HCT116 (cell line): ENCODE data around the gene CCL18. TPM values are rescaled to one million over a fixed set of nuclear protein-coding genes. Genes with fewer than 3 reads are reported as not detected.

ENCODE experiments used
- ATAC-seq: fragments of 200-7000 bp; cut with Tn5 transposase; 2 replicates; pipeline ENCODE4 v1.9.1; 2020; ENCODE audit warnings: mild to moderate bottlenecking, moderate library complexity
- BruUV-seq: library from RNA; stranded (reverse); fragments of 400-500 nt; replicated peaks from 2 replicates; lab custom pipeline; 2021; lab: Mats Ljungman, UMichigan
- CTCF ChIA-PET: fragments of 300-600 bp; sonication (Branson Sonifier 250); formaldehyde crosslinking; loops from one replicate; lab custom pipeline; 2021; ENCODE audit warnings: antibody characterized with exemption; lab: Charles Lee
- POLR2A ChIA-PET: fragments of 300-600, 350-600 bp; sonication (Branson Sonifier 250); formaldehyde crosslinking; loops from one replicate; lab custom pipeline; 2021; ENCODE audit warnings: antibody characterized with exemption; lab: Charles Lee
- RAD21 ChIA-PET, 2 experiments: fragments of 300-600 bp; sonication (Branson Sonifier 250); formaldehyde crosslinking; loops; one replicate each; lab custom pipeline; 2023; ENCODE audit warnings: low total read pairs in 2 of 2; ENCODE audit not compliant: uncharacterized antibody in 2 of 2, unreplicated experiment in 2 of 2, low non-redundant PET in 1 of 2; lab: Charles Lee
- DNase-seq: peaks from one replicate; pipeline ENCODE4 v3.0.0-alpha.2; 2010; ENCODE audit warnings: low read depth, low spot score
- H2AFZ ChIP-seq: fragments of 200-600 bp; shearing (Covaris generic), sonication (generic); 2 replicates; pipeline ENCODE4 v1.6.1; 2017; ENCODE audit warnings: low read depth, mixed run types, mixed read lengths, antibody characterized with exemption, low read length; ENCODE audit not compliant: poor library complexity, severe bottlenecking
- H3K27ac ChIP-seq: 2 replicates; pipeline ENCODE4 v1.5.1; 2012; ENCODE audit warnings: low read depth, low read length
- H3K27me3 ChIP-seq: fragments of 200-600 bp; sonication (generic); 2 replicates; pipeline ENCODE4 v1.6.1; 2016; ENCODE audit warnings: mixed run types, low read length, mixed read lengths; ENCODE audit not compliant: insufficient read depth
- H3K36me3 ChIP-seq, 2 experiments: fragments of 200-500 bp in 1 of 2; fragments of 200-600 bp in 1 of 2; sonication (Bioruptor generic) in 1 of 2; sonication (generic) in 1 of 2; 2 replicates each; pipeline versions ENCODE4 v1.5.1 to v1.6.1; 2014 to 2016; ENCODE audit warnings: low read length in 2 of 2, inconsistent platforms in 1 of 2, mixed read lengths in 1 of 2, mixed run types in 1 of 2; ENCODE audit not compliant: insufficient read depth in 2 of 2, control insufficient read depth in 1 of 2
- H3K4me1 ChIP-seq, 2 experiments: fragments of 200-600 bp in 1 of 2; sonication (generic) in 1 of 2; 2 replicates each; pipeline versions ENCODE4 v1.5.1 to v1.6.1; 2012 to 2017; ENCODE audit warnings: low read length in 2 of 2, inconsistent platforms in 1 of 2, mild to moderate bottlenecking in 1 of 2, mixed read lengths in 1 of 2, mixed run types in 1 of 2, moderate library complexity in 1 of 2; ENCODE audit not compliant: insufficient read depth in 2 of 2, control insufficient read depth in 1 of 2
- H3K4me2 ChIP-seq: fragments of 200-600 bp; sonication (generic); 2 replicates; pipeline ENCODE4 v1.6.1; 2017; ENCODE audit warnings: mixed run types, low read length, mixed read lengths
- H3K4me3 ChIP-seq, 2 experiments: fragments of 200-600 bp in 1 of 2; sonication (generic) in 1 of 2; replicated peaks in 1 of 2; 2 replicates each; pipeline ENCODE4 v1.5.1; 2011 to 2016; ENCODE audit warnings: low read length in 2 of 2, control low read depth in 1 of 2, low read depth in 1 of 2, mild to moderate bottlenecking in 1 of 2, mixed read lengths in 1 of 2, mixed run types in 1 of 2
- H3K79me2 ChIP-seq: fragments of 200-600 bp; sonication (generic); 2 replicates; pipeline ENCODE4 v1.6.1; 2017; ENCODE audit warnings: mild to moderate bottlenecking, mixed run types, low read length, moderate library complexity, mixed read lengths; ENCODE audit not compliant: insufficient read depth
- H3K9ac ChIP-seq: fragments of 200-600 bp; sonication (generic); 2 replicates; pipeline ENCODE4 v1.6.1; 2016; ENCODE audit warnings: low read length, mixed read lengths
- H3K9me2 ChIP-seq: fragments of 200-600 bp; sonication (generic), shearing (Covaris generic); 2 replicates; pipeline ENCODE4 v1.6.1; 2017; ENCODE audit warnings: mixed run types, mild to moderate bottlenecking, moderate library complexity; ENCODE audit not compliant: insufficient read depth
- H3K9me3 ChIP-seq, 2 experiments: fragments of 200-500 bp in 1 of 2; fragments of 200-600 bp in 1 of 2; sonication (Bioruptor generic) in 1 of 2; sonication (generic) in 1 of 2; 2 replicates each; pipeline ENCODE4 v1.6.1; 2014 to 2017; ENCODE audit warnings: low read length in 2 of 2, mixed read lengths in 2 of 2, inconsistent platforms in 1 of 2, low read depth in 1 of 2, mild to moderate bottlenecking in 1 of 2, mixed run types in 1 of 2, moderate library complexity in 1 of 2; ENCODE audit not compliant: control insufficient read depth in 1 of 2, insufficient read depth in 1 of 2
- H4K20me1 ChIP-seq: fragments of 200-600 bp; sonication (generic), shearing (Covaris generic); 2 replicates; pipeline ENCODE4 v1.6.1; 2017; ENCODE audit warnings: mixed run types, mild to moderate bottlenecking, moderate library complexity; ENCODE audit not compliant: insufficient read depth
- CBX3 ChIP-seq: IDR thresholded peaks from 2 replicates; pipeline ENCODE4 v1.6.1; 2012; ENCODE audit warnings: low read depth
- CEBPB ChIP-seq: IDR thresholded peaks from 2 replicates; pipeline ENCODE4 v1.6.1; 2012; ENCODE audit warnings: low read depth
- JUND ChIP-seq: IDR thresholded peaks from 2 replicates; pipeline ENCODE4 v1.6.1; 2012
- POLR2A ChIP-seq: IDR thresholded peaks from 2 replicates; pipeline ENCODE4 v1.7.0; 2011; ENCODE audit warnings: borderline replicate concordance; ENCODE audit not compliant: insufficient read depth, insufficient read length; ENCODE audit errors: extremely low read depth
- RAD21 ChIP-seq: IDR thresholded peaks from 2 replicates; pipeline ENCODE4 v1.6.1; 2012; ENCODE audit warnings: low read depth, mild to moderate bottlenecking
- SIN3A ChIP-seq: IDR thresholded peaks from 2 replicates; pipeline ENCODE4 v1.6.1; 2012; ENCODE audit warnings: low read depth
- SP1 ChIP-seq: IDR thresholded peaks from 2 replicates; pipeline ENCODE4 v1.6.1; 2012; ENCODE audit warnings: low read depth
- SRF ChIP-seq: IDR thresholded peaks from 2 replicates; pipeline ENCODE4 v1.6.1; 2012; ENCODE audit warnings: low read depth
- TCF7L2 ChIP-seq: IDR thresholded peaks from 2 replicates; pipeline ENCODE4 v1.7.0; 2011; ENCODE audit warnings: borderline replicate concordance, inconsistent platforms; ENCODE audit not compliant: insufficient read depth, insufficient read length; ENCODE audit errors: extremely low read depth
- YY1 ChIP-seq: IDR thresholded peaks from 2 replicates; pipeline ENCODE4 v1.6.1; 2011; ENCODE audit warnings: low read length, low read depth, moderate library complexity, mild to moderate bottlenecking; ENCODE audit not compliant: insufficient replicate concordance; ENCODE audit errors: extremely low read depth
- intact Hi-C: fragments of 100-400 bp; cut with micrococcal nuclease; formaldehyde crosslinking; loops from 2 replicates; pipeline ENCODE4 v1.10.0; 2022
- total RNA-seq: library from RNA; stranded (reverse); gene quantifications from one replicate; pipeline ENCODE4 v1.2.1, GENCODE V29; 2021; ENCODE audit not compliant: unreplicated experiment
- TF ChIP-seq, protein P1 (sequence below): IDR thresholded peaks from 2 replicates; pipeline ENCODE4 v1.6.1; 2012
- TF ChIP-seq, protein P2 (sequence below): IDR thresholded peaks from 2 replicates; pipeline ENCODE4 v1.6.1; 2012; ENCODE audit warnings: low read depth
- TF ChIP-seq, protein P3 (sequence below): IDR thresholded peaks from 2 replicates; pipeline ENCODE4 v1.6.1; 2012

The CCL18 gene
- total RNA-seq, 1 experiment from 2014 or later = not detected

DNA sequence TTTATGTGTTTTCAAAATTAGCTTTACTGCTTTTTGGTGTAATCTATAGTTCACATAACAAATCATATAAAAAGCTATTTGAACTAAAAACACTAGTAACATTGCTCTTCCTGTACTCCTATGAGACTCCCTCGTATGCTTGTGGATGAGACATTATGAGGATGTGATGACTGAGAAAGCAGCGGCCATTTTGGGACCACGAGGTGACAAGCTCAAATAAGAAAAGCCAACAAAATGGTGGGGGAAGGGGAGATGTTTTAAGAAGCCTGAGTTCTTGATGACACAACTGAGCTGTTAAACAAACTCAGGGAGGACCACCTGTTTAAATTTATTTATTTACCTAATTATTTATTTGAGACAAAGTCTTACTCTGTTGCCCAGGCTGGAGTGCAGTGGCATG is 4.5 kb downstream of the CCL18 start:
- no peaks in the 10 kb centered on the region for H4K20me1 ChIP-seq
- ATAC-seq (no peak), DNase-seq (no peak)
- no peak overlapping the region for H3K9ac ChIP-seq
- no peak overlapping the region for H3K27ac ChIP-seq
- H2AFZ ChIP-seq = no peak overlapping the region
- ChIA-PET CTCF (interaction anchor here (1.4 kb wide), 1 partner anchor 80 kb away, joined by 5 read pairs; no protein-coding TSS in a partner anchor), RAD21 (no interaction called here), POLR2A (no interaction called here)
- H3K79me2 ChIP-seq = no peaks in the 10 kb centered on the region
- no peaks in the 10 kb centered on the region for H3K9me3 ChIP-seq
- TF ChIP-seq CBX3 = no peak
- TF ChIP-seq YY1 = peak; percentile 20
- intact Hi-C loops = no loop called here
- BruUV-seq = no TSS peak
- no peaks in the 10 kb centered on the region; the same call in 1 of the 2 replicates for H3K27me3 ChIP-seq
- H3K4me2 ChIP-seq = no peak overlapping the region
- H3K4me3 ChIP-seq = no peak overlapping the region
- peaks cover 3% of the 10 kb centered on the region; the same call in 1 of the 2 replicates for H3K9me2 ChIP-seq
- H3K36me3 ChIP-seq = no peaks in the 10 kb centered on the region
- no peaks in the 10 kb centered on the region for H3K4me1 ChIP-seq

DNA sequence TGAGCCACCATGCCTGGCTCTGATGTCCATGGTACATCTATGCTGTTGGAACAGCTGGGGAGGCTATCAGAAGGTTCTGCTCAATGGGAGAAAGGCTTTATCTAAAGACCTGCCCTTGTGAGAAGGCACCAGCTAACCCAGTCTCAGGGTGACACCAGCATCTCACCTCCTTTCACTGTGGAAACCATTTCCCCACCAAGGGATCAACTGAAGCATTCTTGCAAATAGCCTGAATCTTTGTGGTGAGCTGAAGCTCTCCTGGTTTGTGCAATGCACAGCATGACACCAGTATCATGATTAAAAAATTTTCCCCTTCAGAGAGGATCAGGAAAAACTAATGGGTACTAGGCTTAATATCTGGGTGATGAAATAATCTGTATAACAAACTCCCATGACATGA is 5.1 kb downstream of the CCL18 start:
- ChIA-PET POLR2A (no interaction called here), RAD21 (no interaction called here), CTCF (interaction anchor here (1.4 kb wide), 1 partner anchor 79 kb away, joined by 5 read pairs; no protein-coding TSS in a partner anchor)
- Histone ChIP-seq H4K20me1 (no peaks in the 10 kb centered on the region), H3K9me3 (no peaks in the 10 kb centered on the region), H3K36me3 (no peaks in the 10 kb centered on the region), H3K4me2 (no peak overlapping the region), H3K79me2 (no peaks in the 10 kb centered on the region), H3K9me2 (peaks cover 3% of the 10 kb centered on the region; the same call in 1 of the 2 replicates), H3K4me3 (no peak overlapping the region), H3K27ac (no peak overlapping the region), H3K4me1 (no peaks in the 10 kb centered on the region), H2AFZ (no peak overlapping the region), H3K27me3 (no peaks in the 10 kb centered on the region; the same call in 1 of the 2 replicates), H3K9ac (no peak overlapping the region)
- ATAC-seq = no peak
- TF ChIP-seq YY1 = no peak
- TF ChIP-seq SP1 = no peak
- TF ChIP-seq POLR2A = no peak
- TF ChIP-seq TCF7L2 = no peak
- TF ChIP-seq, protein P1, sequence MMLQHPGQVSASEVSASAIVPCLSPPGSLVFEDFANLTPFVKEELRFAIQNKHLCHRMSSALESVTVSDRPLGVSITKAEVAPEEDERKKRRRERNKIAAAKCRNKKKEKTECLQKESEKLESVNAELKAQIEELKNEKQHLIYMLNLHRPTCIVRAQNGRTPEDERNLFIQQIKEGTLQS = no peak
- no peak for TF ChIP-seq SRF
- TF ChIP-seq, protein P2, sequence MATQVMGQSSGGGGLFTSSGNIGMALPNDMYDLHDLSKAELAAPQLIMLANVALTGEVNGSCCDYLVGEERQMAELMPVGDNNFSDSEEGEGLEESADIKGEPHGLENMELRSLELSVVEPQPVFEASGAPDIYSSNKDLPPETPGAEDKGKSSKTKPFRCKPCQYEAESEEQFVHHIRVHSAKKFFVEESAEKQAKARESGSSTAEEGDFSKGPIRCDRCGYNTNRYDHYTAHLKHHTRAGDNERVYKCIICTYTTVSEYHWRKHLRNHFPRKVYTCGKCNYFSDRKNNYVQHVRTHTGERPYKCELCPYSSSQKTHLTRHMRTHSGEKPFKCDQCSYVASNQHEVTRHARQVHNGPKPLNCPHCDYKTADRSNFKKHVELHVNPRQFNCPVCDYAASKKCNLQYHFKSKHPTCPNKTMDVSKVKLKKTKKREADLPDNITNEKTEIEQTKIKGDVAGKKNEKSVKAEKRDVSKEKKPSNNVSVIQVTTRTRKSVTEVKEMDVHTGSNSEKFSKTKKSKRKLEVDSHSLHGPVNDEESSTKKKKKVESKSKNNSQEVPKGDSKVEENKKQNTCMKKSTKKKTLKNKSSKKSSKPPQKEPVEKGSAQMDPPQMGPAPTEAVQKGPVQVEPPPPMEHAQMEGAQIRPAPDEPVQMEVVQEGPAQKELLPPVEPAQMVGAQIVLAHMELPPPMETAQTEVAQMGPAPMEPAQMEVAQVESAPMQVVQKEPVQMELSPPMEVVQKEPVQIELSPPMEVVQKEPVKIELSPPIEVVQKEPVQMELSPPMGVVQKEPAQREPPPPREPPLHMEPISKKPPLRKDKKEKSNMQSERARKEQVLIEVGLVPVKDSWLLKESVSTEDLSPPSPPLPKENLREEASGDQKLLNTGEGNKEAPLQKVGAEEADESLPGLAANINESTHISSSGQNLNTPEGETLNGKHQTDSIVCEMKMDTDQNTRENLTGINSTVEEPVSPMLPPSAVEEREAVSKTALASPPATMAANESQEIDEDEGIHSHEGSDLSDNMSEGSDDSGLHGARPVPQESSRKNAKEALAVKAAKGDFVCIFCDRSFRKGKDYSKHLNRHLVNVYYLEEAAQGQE = no peak
- no peak for TF ChIP-seq JUND
- TF ChIP-seq CEBPB = no peak
- TF ChIP-seq RAD21 = no peak
- no peak for TF ChIP-seq SIN3A
- TF ChIP-seq, protein P3, sequence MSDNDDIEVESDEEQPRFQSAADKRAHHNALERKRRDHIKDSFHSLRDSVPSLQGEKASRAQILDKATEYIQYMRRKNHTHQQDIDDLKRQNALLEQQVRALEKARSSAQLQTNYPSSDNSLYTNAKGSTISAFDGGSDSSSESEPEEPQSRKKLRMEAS = no peak
- intact Hi-C loops = no loop called here
- no TSS peak for BruUV-seq
- DNase-seq = no peak
